Measurements from ENCODE around the gene ARID1B.
A peak's percentile ranks its signal among the peaks of the same experiment; 100 is the strongest.

ARID1B gene

GRCh38 chr6:157008568-157008967, 231.4 kb downstream of the ARID1B start:
- peaks cover 54% of the 10 kb centered on the region; the same call in 1 of the 2 replicates for H4K20me1 ChIP-seq (ENCODE audit: insufficient read depth, low read length)
- TF ChIP-seq CTCF (IDR thresholded peaks at IDR 0.05; ENCODE audit: borderline replicate concordance, extremely low read depth, low read length, poor library complexity, severe bottlenecking), result no peak
- no peak for TF ChIP-seq EZH2 (IDR thresholded peaks at IDR 0.05; ENCODE audit: borderline replicate concordance, low read depth, low read length, severe bottlenecking)
- ATAC-seq (ENCODE audit: insufficient read depth, low read depth), result no peak

GRCh38 chr6:157012355-157012754, 235.2 kb downstream of the ARID1B start:
- no peaks in the 10 kb centered on the region for H3K27me3 ChIP-seq (ENCODE audit: insufficient read depth, low read length, poor library complexity)

More at GRCh38 chr6:157008568-157008967, 231.4 kb downstream of the ARID1B start:
- DNase-seq, result no peak
- Histone ChIP-seq H3K27me3 (ENCODE audit: insufficient read depth, low read length, poor library complexity) (no peaks in the 10 kb centered on the region), H3K27ac (ENCODE audit: low read length) (no peak overlapping the region), H3K36me3 (ENCODE audit: insufficient read depth, low read length) (no peaks in the 10 kb centered on the region), H3K4me2 (ENCODE audit: insufficient read depth, low read length) (no peak overlapping the region), H3K79me2 (ENCODE audit: insufficient read depth, low read length) (peaks cover 96% of the 10 kb centered on the region), H3K9me3 (ENCODE audit: insufficient read depth, low read length, severe bottlenecking) (no peaks in the 10 kb centered on the region), H3K4me1 (ENCODE audit: insufficient read depth, low read length) (no peaks in the 10 kb centered on the region), H3K9ac (ENCODE audit: low read depth, low read length) (no peak overlapping the region), H2AFZ (ENCODE audit: low read depth, low read length) (no peak overlapping the region), H3K4me3 (ENCODE audit: low read depth in 1 of 2, low read length in 2 of 2) (no peak overlapping the region)

GRCh38 chr6:157013649-157014304, 236.6 kb downstream of the ARID1B start:
- Histone ChIP-seq H2AFZ (ENCODE audit: low read depth, low read length) (no peak overlapping the region), H3K27me3 (ENCODE audit: insufficient read depth, low read length, poor library complexity) (no peaks in the 10 kb centered on the region), H3K4me1 (ENCODE audit: insufficient read depth, low read length) (peaks cover 4% of the 10 kb centered on the region), H3K9me3 (ENCODE audit: insufficient read depth, low read length, severe bottlenecking) (no peaks in the 10 kb centered on the region), H4K20me1 (ENCODE audit: insufficient read depth, low read length) (peaks cover 54% of the 10 kb centered on the region; the same call in 1 of the 2 replicates), H3K27ac (ENCODE audit: low read length) (no peak overlapping the region), H3K9ac (ENCODE audit: low read depth, low read length) (no peak overlapping the region), H3K36me3 (ENCODE audit: insufficient read depth, low read length) (no peaks in the 10 kb centered on the region), H3K79me2 (ENCODE audit: insufficient read depth, low read length) (peaks cover 95% of the 10 kb centered on the region), H3K4me2 (ENCODE audit: insufficient read depth, low read length) (no peak overlapping the region), H3K4me3 (ENCODE audit: low read depth in 1 of 2, low read length in 2 of 2) (no peak overlapping the region)
- TF ChIP-seq EZH2 (IDR thresholded peaks at IDR 0.05; ENCODE audit: borderline replicate concordance, low read depth, low read length, severe bottlenecking), result no peak
- no peak for TF ChIP-seq CTCF (IDR thresholded peaks at IDR 0.05; ENCODE audit: borderline replicate concordance, extremely low read depth, low read length, poor library complexity, severe bottlenecking)
- no peak for DNase-seq
- no peak for ATAC-seq (ENCODE audit: insufficient read depth, low read depth)

More at GRCh38 chr6:157012355-157012754, 235.2 kb downstream of the ARID1B start:
- TF ChIP-seq CTCF (IDR thresholded peaks at IDR 0.05; ENCODE audit: borderline replicate concordance, extremely low read depth, low read length, poor library complexity, severe bottlenecking) (peak; percentile 5), EZH2 (IDR thresholded peaks at IDR 0.05; ENCODE audit: borderline replicate concordance, low read depth, low read length, severe bottlenecking) (no peak)
- Histone ChIP-seq H3K4me3 (ENCODE audit: low read depth in 1 of 2, low read length in 2 of 2) (no peak overlapping the region), H3K9me3 (ENCODE audit: insufficient read depth, low read length, severe bottlenecking) (no peaks in the 10 kb centered on the region), H2AFZ (ENCODE audit: low read depth, low read length) (no peak overlapping the region), H3K4me2 (ENCODE audit: insufficient read depth, low read length) (no peak overlapping the region), H3K4me1 (ENCODE audit: insufficient read depth, low read length) (no peaks in the 10 kb centered on the region), H3K9ac (ENCODE audit: low read depth, low read length) (no peak overlapping the region), H3K79me2 (ENCODE audit: insufficient read depth, low read length) (peaks cover 96% of the 10 kb centered on the region), H3K36me3 (ENCODE audit: insufficient read depth, low read length) (no peaks in the 10 kb centered on the region), H4K20me1 (ENCODE audit: insufficient read depth, low read length) (peaks cover 59% of the 10 kb centered on the region; the same call in 1 of the 2 replicates), H3K27ac (ENCODE audit: low read length) (no peak overlapping the region)
- ATAC-seq (ENCODE audit: insufficient read depth, low read depth) (no peak), DNase-seq (no peak)

Data from DND-41 (cell line).